HG03354 (cell line): ENCODE data around the gene MCC.

Source experiments
- ATAC-seq: cut with Tn5 transposase; IDR thresholded peaks from one replicate; pipeline ENCODE4 v1.9.1; 2021; ENCODE audit warnings: mild to moderate bottlenecking; ENCODE audit not compliant: unreplicated experiment, poor library complexity, severe bottlenecking

MCC gene

DNA sequence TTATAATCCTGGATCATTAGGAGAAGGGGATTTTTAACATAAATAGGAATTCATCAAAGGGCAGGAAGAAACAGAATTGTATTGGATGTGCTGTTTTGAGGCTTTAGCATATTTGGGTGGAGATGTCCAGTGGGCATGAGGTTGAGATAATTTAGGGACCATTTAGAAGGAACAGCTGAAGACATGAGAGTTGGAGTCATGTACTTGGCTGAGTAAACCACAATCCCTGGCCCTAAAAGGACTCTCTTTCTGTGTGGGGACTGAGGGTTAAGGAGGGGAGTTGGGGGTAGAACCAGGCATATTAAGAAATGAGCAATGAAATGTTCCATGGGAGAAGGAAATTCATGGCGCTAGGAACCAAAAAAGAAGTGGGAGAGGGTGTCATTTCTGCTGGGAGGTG lies 450.1 kb downstream of the MCC start:
- no peak for ATAC-seq

DNA sequence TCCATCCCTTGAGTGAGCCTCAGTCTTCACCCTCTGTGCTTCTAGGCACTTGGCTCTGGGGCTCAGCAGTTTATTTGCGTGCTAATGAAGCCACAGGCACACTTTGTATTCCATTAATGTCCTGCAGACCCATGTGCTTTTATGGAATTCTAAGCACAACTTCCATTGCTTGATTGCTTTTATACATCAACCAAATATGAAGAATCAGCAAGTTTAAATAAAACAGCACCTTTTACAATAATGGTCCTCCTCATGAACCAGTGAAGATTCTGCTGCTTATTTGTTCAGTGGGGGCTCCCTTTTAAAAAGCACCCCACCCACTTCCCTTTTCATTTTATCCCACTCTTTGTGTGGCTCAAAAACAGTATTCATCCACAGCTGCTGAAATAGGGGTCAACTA lies 451.4 kb downstream of the MCC start:
- ATAC-seq = no peak

DNA sequence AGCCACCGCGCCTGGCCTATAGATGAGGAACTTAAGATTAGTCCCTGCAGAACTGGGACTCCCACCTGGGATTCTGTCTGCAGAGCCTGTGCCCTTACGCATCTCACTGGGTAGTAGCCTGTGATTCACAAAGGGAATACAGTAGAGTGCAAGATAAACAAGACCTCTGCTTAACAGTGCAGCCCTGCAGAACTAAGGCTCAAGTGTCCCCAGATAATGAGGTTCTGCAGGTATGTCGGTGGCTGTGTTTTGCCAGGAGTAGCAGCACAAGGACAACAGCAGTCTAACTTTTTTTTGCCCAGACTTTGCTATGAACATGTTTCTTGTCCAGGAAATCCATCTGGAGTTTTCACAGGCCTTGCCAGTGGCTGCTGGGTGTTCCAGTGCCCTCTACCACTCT lies 451.9 kb downstream of the MCC start:
- no peak for ATAC-seq

DNA sequence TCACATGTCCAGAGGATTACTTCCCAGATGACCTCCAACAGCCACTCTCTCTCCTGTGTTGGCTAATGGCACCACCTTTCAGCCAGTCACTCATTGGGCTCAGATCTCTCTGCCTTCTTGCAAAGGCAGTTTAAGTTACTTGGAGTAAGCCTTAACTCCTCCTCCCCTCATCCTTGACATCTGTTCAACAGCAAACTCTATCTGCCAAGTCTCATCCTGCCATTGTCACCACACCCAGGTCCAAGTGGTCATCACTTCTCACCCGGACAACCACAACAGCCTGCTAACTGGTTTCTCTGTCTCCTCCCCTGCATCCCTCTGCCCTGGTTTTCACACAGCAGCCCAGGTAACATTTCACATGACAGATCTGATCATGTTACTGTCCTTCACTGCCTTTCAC lies 453.2 kb downstream of the MCC start:
- no peak for ATAC-seq

DNA sequence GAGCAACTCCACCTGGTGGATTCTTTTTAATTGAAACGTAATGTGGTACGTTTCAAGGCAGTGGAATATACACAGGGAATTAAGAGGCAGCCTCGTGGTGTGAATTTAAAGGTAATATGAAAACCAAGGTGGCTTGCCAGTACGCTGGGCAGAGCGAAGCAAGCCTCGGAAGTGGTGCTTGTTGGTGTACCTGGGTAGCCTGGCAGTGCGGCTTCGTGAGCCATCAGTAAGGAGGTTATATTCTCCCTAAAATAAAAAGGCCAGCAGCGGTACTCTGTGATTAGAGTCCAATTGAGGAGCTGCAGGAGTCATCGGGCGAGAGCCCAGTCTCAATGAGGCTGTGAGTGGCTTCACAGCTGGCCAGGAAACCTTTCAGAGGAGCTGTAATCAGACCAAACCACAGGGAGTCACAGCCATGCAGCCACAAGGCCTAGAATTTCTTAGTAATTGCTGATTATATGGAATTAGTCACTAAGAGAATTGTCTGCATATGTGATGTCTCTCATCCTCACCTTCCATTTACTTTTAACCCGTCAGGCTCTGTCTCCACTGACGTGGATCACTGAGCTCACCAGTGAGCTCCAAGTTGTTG lies 454.0 kb downstream of the MCC start:
- no peak for ATAC-seq

DNA sequence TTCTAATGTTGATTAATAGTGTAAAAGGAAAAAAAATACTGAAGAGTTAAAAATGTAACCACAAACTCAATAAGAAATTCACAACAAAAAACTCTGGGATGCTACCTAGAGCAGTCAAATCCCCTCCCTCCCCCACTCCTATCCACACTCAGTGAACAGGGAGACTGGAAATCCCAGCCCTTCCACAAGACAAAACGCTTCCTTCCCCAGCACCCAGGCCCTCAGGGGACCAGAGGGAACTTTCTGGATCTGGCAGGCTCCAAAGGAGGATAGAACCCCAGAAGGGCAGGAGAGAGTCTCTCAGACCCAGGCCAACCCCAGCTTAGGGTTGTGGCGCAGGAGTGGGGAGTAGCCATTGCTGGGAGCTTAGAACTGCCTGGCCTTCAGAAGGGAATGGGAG lies 456.7 kb downstream of the MCC start:
- no peak for ATAC-seq

DNA sequence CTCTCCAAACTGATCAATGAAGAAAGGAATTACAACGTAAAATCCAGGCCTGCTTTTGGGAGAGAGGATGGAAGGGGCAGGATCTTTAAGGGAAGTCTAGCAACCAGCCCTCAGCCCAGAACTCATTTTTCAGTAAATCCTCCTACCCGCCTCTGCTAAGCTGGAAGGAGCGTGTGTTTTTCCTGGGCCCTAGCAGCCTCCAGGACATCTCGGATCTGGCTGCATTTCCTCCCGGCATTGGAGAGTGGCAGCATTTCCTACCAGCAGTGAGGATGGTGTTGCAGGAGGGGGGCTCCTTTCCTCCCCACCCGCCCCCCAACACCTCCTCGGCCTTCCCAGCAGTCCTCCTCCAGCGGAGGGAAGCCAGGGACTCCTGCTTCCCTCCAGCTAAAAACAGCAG lies 457.1 kb downstream of the MCC start:
- no peak for ATAC-seq

DNA sequence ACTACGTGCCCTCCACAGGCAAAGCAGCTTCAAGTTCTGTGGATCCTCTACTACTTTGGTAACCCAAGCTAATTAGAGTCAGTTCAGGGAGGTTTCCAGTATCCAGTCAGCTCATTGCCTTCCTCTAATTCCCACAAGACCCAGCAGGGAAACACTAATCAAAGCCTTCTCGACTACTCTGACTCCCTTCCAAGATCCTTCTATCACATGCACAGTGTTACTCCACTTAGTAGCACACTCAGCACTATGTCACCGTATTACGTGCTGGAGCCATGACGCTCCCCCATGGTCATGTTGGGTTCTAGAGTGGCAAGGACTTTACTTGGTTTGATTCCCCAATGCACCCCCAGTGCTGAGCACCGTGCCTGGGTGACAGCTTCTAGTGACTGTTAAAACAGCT lies 458.6 kb downstream of the MCC start:
- ATAC-seq = no peak

DNA sequence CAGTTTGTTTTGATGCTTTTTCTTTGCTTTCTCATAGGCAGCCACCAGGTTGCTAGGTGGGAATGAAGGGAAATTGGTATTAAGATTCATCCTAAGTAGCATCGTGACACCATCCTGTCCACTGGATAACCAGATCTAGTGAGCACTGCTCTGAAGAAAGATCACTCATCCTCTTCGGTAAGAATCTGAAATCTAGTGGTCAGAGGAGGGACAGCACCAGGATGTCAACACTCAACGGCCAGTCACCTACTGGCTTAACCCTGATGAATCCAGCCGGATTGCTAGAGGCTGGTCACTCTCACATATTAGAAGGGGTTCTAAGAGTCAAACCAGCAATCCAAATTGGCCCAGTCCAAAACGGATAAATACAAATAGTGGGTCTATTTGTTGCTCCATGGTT lies 460.8 kb downstream of the MCC start:
- no peak for ATAC-seq

DNA sequence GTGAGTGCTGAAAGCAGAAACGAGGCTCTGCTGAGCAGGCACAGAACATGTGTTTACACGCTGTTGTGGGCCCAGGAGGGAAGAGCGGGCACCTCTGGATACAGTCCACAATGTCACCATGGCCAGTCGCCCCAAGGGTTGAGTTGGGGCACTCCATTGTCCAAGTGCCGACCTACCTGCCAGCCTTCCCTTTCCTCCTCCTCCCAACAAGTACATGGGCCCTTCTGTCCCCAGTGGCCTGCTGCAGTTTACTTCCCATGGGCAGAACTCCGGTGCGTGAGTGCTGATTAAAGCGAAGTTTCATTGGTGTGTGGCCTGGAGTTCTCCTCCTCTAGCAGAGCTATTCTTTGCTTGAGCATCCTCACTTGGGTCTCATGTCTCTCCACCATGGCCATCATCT lies 461.2 kb downstream of the MCC start:
- no peak for ATAC-seq

DNA sequence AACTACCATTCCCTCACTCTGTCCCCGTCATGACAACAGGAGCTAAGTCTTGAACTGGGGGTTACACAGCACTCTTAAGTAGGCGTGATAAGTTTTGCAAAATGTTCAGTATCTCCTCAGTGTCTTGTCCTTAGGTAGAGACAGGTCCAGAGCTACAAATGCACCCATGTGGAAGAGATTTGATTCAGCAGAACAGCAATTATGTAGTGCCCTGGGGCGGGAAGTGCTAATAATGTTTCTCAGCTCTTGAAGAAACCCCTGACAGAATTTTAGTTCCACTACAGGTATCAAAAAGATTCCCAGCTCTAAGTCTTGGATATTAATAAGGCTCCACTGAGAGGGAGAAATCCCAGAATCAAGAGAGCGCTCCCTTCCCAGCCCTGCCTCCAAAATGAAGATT lies 462.0 kb downstream of the MCC start:
- ATAC-seq = no peak

DNA sequence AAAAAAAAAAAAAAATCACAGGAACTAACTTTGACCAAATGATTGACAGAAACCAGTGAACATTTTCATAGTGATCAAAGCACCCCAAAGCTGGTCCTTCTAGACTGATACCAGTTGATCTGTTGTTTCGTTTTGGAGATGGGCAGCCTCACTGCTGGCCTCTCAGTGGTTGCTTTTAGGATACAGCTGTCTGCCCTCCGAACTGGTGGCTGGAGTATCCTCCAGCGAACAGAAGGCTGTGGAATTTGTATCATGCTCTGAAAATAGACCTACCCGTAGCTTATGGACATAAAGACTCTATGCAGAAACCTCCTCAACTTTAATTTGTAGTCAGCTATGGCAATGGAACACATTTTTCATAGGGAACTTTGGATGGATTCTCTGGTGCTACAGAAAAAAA lies 462.7 kb downstream of the MCC start:
- ATAC-seq = no peak

DNA sequence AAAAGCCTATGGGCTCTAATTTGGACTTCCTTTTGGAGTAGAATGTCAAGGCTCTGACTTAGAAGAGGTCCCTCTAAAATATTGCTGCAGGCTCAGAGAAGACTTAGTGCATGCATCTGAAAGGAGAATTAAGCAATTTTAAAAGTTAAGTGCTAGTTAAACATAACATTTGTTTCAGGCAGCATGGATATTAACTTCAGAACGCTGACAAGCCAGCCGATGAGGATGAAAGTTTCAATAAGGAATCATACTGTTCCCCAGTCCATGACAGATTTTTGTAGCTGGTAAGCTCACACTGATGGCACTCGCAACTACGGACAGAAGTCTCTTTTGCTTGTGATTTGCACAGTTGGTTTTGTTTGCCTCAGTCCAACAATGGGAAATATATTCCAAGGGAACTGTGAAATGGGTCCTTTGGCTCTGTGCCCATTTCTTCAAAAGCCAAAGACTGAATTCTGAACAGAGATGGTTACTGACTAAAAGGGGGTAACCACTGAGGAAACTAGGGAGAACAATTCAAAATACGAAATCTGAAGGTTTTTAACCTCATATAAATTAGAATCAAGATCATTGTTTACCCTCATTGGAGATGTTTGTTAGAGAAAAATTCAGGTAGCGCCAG lies 464.1 kb downstream of the MCC start:
- ATAC-seq = no peak

DNA sequence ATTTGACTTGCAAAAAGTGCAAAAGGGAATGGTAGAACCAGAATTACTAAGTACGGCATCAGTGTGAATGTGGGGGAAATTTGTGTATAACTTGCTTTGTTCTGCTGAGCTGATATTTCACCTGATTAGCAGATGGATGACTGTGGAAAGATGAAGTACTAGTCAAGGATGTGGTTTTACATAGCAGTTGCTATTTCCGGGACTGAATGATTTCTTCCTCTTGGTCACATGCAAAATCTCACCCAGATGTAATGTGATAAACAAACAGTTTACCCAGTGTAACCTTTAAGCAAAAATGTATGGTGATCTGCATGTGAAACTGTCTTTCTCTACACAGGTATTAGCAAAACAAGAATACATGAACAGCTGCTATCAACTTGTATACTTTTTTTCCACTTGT lies 465.6 kb downstream of the MCC start:
- peak; percentile 91 for ATAC-seq

DNA sequence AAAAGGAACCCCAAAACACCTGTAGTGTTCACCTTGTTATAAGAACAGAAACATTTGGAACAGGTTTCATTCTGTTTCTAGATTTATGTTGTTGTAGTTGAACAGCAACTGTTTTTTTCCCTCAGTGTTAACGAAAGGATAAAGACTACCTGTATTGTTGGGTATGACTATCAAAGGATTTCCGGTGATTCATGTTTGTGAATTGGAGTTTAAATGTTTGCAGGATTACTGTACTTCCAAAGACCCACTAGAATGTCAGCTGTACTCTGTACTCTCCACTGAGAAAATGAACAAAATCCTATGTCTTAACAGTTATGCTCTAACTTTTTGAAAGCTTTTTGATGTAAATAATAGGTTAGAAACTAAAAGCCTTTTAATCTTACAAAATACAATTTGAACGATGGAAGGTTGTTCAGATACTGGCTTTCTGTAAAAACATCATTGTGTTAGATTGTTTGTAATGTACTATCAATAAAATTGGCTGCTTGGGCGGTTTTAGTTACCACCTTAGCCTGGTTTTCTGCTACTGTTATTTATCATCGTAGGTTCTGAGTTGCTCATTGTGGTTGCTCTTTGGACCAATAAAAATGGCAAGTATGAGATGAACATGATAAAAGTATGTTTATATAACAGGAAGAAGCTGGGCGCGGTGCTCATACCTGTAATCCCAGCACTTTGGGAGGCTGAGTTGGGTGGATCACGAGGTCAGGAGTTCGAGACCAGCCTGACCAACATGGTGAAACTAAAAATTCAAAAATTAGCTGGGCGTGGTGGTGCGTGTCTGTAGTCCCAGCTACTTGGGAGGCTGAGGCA lies 467.6 kb downstream of the MCC start:
- ATAC-seq = no peak

DNA sequence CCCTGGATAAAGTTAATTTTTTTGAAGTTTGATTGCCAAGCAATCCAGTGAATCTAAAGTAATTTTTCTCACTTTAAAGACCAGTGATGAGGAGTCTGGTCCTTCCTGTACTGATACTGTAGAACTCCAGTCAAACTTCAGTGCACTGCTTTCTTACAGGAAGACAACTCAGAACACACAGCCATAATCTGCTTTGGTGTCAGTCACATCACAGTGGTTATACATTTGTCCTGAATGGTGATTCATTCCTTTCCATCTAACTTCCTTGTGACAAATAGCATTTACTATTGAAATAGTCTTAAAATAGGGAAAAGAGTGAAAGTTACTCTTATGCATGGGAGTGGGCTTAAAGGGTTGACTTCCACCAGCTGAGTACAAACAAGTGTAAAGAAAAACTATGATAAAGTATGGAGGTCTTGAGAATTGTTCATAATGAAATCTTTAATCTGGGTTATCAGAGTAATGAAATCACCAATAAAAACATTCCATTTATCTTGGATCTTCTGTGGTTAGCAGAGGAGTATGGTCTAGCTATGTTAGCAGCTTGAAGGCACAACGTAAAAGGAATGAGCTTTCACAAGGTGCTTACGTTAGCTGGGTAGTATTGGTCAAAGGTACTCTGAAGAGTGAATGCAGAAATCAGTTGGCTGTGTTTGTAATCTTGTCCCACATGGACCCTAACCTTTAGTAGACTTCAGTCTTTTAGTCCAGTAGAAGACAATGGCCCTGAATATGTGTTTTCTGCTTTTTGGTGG lies 470.2 kb downstream of the MCC start:
- ATAC-seq = no peak

DNA sequence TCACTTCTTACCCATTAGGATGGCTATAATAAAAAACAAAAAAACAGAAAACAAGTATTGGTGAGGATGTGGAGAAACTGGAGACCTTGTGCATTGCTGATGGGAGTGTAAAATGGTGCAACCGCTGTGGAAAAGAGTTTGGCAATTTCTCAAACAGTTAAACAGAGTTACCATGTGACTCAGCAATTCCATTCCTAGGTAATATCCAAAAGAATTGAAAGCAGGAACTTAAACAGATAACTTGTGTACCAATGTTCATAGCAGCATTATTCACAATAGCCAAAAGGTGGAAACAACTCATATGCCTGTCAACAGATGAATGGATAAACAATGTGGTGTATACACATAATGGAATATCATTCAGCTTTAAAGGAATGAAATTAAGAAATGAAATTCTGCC lies 482.8 kb downstream of the MCC start:
- no peak for ATAC-seq

DNA sequence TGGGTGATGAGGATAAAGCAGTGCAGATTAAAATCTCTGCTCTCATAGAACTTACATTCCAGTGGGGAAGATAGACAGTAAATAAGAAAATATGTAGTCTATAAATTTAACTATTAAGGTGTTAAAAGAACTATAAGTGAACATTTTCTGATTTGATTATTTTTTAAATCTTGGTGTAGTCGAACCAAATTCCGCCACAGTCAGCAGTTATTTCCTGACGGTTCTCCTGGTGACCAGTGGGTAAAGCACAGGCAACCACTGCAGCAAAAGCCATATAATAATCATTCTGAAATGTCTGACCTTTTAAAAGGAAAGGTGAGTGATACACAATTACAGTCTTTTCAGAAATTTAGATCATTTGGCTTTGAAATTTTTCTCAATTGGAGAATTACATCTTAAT lies 484.5 kb downstream of the MCC start:
- no peak for ATAC-seq

DNA sequence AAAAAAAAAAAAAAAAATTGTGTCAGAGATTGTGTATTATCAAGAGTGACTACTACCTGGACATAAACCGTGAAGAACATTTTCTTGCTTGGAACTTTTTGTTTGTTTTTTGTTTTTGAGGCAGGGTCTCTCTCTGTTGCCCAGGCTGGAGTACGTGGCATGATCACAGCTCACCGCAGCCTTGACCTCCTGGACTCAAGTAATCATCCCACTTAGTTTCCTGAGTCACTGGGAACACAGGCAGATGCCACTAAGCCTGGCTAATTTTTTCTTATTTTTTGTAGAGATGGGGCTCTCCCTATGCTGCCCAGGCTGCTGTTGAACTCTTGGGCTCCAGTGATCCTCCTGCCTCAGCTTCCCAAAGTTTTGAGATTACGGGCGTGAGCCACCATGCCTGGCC lies 485.8 kb downstream of the MCC start:
- ATAC-seq = no peak

DNA sequence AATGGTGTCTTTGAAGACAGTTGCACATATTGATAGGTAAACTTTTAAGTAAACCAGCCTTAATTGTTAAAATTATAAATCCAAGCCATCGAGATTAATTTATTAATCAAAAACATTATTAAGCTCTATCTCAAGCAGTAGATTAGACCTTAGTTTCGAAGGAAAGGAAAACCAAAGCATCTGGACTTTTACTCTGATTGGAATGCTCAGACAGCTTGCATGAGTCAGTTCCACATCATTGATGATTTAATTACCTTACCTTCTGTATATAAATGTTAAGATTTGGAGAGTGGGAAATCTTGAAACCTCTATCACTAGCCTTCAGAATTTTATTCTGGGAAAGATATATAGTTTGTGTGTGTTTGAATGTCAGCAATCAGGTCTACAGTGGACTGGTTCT lies 487.8 kb downstream of the MCC start:
- no peak for ATAC-seq

DNA sequence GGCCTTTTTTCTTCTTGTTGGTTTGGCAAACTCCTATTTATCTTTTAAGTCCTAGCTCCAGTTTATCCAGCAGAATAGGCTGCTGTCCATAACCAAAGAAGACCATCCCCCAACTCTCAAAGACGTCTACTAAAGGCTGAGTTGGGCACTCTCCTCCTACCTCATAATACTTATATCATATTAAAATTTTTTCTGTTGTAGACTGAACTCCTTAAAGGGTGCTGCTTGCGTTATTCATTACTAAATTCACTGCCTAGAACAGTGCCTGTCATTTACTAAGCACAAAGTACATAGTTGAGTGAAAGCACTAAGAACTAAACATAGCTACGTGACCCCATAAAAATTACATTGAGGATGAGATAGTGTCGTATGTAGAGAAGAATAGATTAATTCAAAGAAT lies 490.0 kb downstream of the MCC start:
- no peak for ATAC-seq
